Adrenal gland (tissue), 12 donors: ENCODE measurements around the gene SEMA3E. TPM values are rescaled to one million over a fixed set of nuclear protein-coding genes. Genes with fewer than 3 reads are reported as not detected.
A peak's percentile ranks its signal among the peaks of the same experiment; 100 is the strongest.

ENCODE experiments used
- DNase-seq, 7 donors: peaks; one replicate each; pipeline ENCODE4 v3.0.0-alpha.2; 2019 to 2020
- H3K27ac ChIP-seq, 5 donors: fragments of 200-600 bp; sonication (generic) in 4 of 5; 1 replicate in 3 of 5; 2 replicates in 2 of 5; pipeline versions ENCODE4 v1.5.1 to v1.8.0; 2016 to 2020; ENCODE audit warnings: mild to moderate bottlenecking in 1 of 5
- H3K27me3 ChIP-seq: fragments of 200-600 bp; 2 replicates; pipeline ENCODE4 v1.8.0; 2021
- H3K36me3 ChIP-seq, 2 donors: fragments of 200-600 bp; replicated peaks in 1 of 2; 1 replicate in 1 of 2; 2 replicates in 1 of 2; pipeline versions ENCODE4 v1.5.1 to v1.8.0; 2018 to 2022
- H3K4me1 ChIP-seq, 2 donors: fragments of 200-600 bp; replicated peaks in 1 of 2; 1 replicate in 1 of 2; 2 replicates in 1 of 2; pipeline versions ENCODE4 v1.5.1 to v1.8.0; 2018 to 2021
- H3K4me3 ChIP-seq, 4 donors: fragments of 200-600 bp; sonication (generic) in 3 of 4; one replicate each; pipeline ENCODE4 v1.5.1; 2016 to 2018
- H3K9me3 ChIP-seq, 3 donors: fragments of 200-600 bp; sonication (generic) in 1 of 3; replicated peaks in 1 of 3; 1 replicate in 2 of 3; 2 replicates in 1 of 3; pipeline versions ENCODE4 v1.5.1 to v1.8.0; 2016 to 2021
- CTCF ChIP-seq, 6 experiments: fragments of 450-650 bp in 4 of 6; fragments of 200-600 bp in 2 of 6; sonication (generic) in 1 of 6; IDR thresholded peaks; 1 replicate in 5 of 6; 2 replicates in 1 of 6; pipeline versions ENCODE4 v1.5.1 to v1.8.0; 2016 to 2021; ENCODE audit warnings: antibody characterized with exemption in 6 of 6, mild to moderate bottlenecking in 2 of 6, moderate library complexity in 1 of 6
- POLR2A ChIP-seq, 2 donors: fragments of 450-650 bp; IDR thresholded peaks; one replicate each; pipeline ENCODE4 v1.6.1; 2017; ENCODE audit warnings: antibody characterized with exemption in 2 of 2, mild to moderate bottlenecking in 2 of 2, moderate library complexity in 1 of 2
- WGBS, 4 donors: extraction: QIAGEN DNeasy Blood & Tissue Kit in 2 of 4; methylation state at CpG; one replicate each; pipeline versions ENCODE4 v1.1.5 to v1.1.7; 2013 to 2017; 5-methylcytosine and 5-hydroxymethylcytosine counted together
- intact Hi-C, 2 donors: fragments of 100-400 bp; cut with DNase I; formaldehyde crosslinking; loops; one replicate each; pipeline versions ENCODE4 v1.14.1 to v1.15.0; 2022 to 2023
- polyA plus RNA-seq, 3 donors: library from polyadenylated mRNA; stranded (reverse); fragments of 200-250 nt in 2 of 3; fragments of 350-450 nt in 1 of 3; fragmentation: Illumina TruSeq in 1 of 3; extraction: RNeasy Lipid Tissue Mini Kit (QIAGEN cat#74804) in 1 of 3; gene quantifications; one replicate each; pipeline ENCODE4 v1.2.3, GENCODE V29; 2013 to 2014
- total RNA-seq, 9 donors: library from RNA; depleted of rRNA in 4 of 9; stranded (reverse); fragments of >200 nt in 4 of 9; fragments of 120-200 nt in 1 of 9; fragmentation: NEBNext Ultra II Directional in 1 of 9; extraction: Animal tissue kit (Norgen Biotek cat#: 25700) in 1 of 9; gene quantifications; one replicate each; pipeline versions ENCODE4 v1.1.0 to v1.2.4, GENCODE V29; 2013 to 2023
- donor health status: healthy with polysubstance abuse.
- donor health status: Bipolar disorder and iron deficiency.
- donor health status: DM: yes; HTN: yes; CAD: no.
- donor health status: DM: no; HTN: no; CAD: no.
- donor health status: DM: no; HTN: no; CAD: no.
- donor health status: DM: yes; HTN: yes; CAD: no.

Gene SEMA3E
- total and polyA plus RNA-seq, 12 donors: 0.09 to 0.58 (median 0.16) TPM; not detected in 4

GRCh38 chr7:83413831-83414230 is 235.1 kb downstream of the SEMA3E start:
- DNase-seq: peak in 1 of 7 donors; percentile 2
- Histone ChIP-seq H3K4me1 (no peaks in the 10 kb centered on the region), H3K27me3 (no peaks in the 10 kb centered on the region), H3K9me3 (no peaks in the 10 kb centered on the region), H3K4me3 (no peak overlapping the region), H3K36me3 (no peaks in the 10 kb centered on the region), H3K27ac (no peak overlapping the region)
- intact Hi-C loops: loop anchor here in 1 of 2 donors (5.0 kb wide), 1 partner anchor 238 kb away; no protein-coding TSS in a partner anchor
- 9 to 22% (median 13%) methylated on average over 4 of the region's 4 CpGs for WGBS, 4 donors
- TF ChIP-seq POLR2A (IDR thresholded peaks at IDR 0.05) (no peak), CTCF (IDR thresholded peaks at IDR 0.05) (no peak)

- Histone ChIP-seq H3K36me3 (no peaks in the 10 kb centered on the region), H3K27me3 (no peaks in the 10 kb centered on the region), H3K4me3 (no peak overlapping the region), H3K9me3 (no peaks in the 10 kb centered on the region), H3K4me1 (no peaks in the 10 kb centered on the region), H3K27ac (no peak overlapping the region)
- DNase-seq: no peak
- 58 to 70% (median 61%) methylated on average over 2 of the region's 2 CpGs for WGBS, 4 donors
- TF ChIP-seq CTCF (IDR thresholded peaks at IDR 0.05) (no peak), POLR2A (IDR thresholded peaks at IDR 0.05) (no peak)
- intact Hi-C loops: loop anchor here in 1 of 2 donors (5.0 kb wide), 1 partner anchor 239 kb away; no protein-coding TSS in a partner anchor
These were observed 235.5 kb downstream of the SEMA3E start for GRCh38 chr7:83413424-83413823.

- intact Hi-C loops: loop anchor here in 1 of 2 donors (5.0 kb wide), 1 partner anchor 241 kb away; no protein-coding TSS in a partner anchor
- WGBS, 4 donors: 26 to 28% (median 27%) methylated on average over 3 of the region's 3 CpGs
- H3K36me3 ChIP-seq: no peaks in the 10 kb centered on the region
These were observed 237.8 kb downstream of the SEMA3E start for GRCh38 chr7:83410989-83411591.

GRCh38 chr7:83394776-83395175 is 254.2 kb downstream of the SEMA3E start:
- H3K4me3 ChIP-seq: no peak overlapping the region
- DNase-seq: no peak
- H3K36me3 ChIP-seq: no peaks in the 10 kb centered on the region
- no peaks in the 10 kb centered on the region for H3K27me3 ChIP-seq
- H3K4me1 ChIP-seq: no peaks in the 10 kb centered on the region
- TF ChIP-seq CTCF (IDR thresholded peaks at IDR 0.05) (no peak), POLR2A (IDR thresholded peaks at IDR 0.05) (no peak)
- H3K27ac ChIP-seq: no peak overlapping the region
- H3K9me3 ChIP-seq: no peaks in the 10 kb centered on the region
- intact Hi-C loops: no loop called here

More at GRCh38 chr7:83410989-83411591, 237.8 kb downstream of the SEMA3E start:
- no peak overlapping the region for H3K4me3 ChIP-seq
- H3K27ac ChIP-seq: no peak overlapping the region
- H3K9me3 ChIP-seq: no peaks in the 10 kb centered on the region
- no peaks in the 10 kb centered on the region for H3K4me1 ChIP-seq
- H3K27me3 ChIP-seq: no peaks in the 10 kb centered on the region
- DNase-seq: peak in 5 of 7 donors; percentile 15 to 49 (median 22)
- TF ChIP-seq POLR2A (IDR thresholded peaks at IDR 0.05) (no peak), CTCF (IDR thresholded peaks at IDR 0.05) (peak; percentile 43 to 76 (median 58))
